Central memory CD4-positive, alpha-beta T cell (primary cell): Measurements from ENCODE around the gene FGFR4.
"Not testable (repeated sequence)": the region's sequence is repeated elsewhere in the genome, so short reads cannot be mapped to it uniquely, and the experiment has no call there.

Experiments
- DNase-seq: peaks from one replicate; pipeline ENCODE4 v3.0.0; 2022
- total RNA-seq, 3 experiments: gene quantifications; one replicate each; lab custom pipeline; 2026; lab: John Stamatoyannopoulos, UW

The FGFR4 gene
- 1.1 to 1.4 (median 1.2) reads per million in 3 experiments for total RNA-seq

DNA sequence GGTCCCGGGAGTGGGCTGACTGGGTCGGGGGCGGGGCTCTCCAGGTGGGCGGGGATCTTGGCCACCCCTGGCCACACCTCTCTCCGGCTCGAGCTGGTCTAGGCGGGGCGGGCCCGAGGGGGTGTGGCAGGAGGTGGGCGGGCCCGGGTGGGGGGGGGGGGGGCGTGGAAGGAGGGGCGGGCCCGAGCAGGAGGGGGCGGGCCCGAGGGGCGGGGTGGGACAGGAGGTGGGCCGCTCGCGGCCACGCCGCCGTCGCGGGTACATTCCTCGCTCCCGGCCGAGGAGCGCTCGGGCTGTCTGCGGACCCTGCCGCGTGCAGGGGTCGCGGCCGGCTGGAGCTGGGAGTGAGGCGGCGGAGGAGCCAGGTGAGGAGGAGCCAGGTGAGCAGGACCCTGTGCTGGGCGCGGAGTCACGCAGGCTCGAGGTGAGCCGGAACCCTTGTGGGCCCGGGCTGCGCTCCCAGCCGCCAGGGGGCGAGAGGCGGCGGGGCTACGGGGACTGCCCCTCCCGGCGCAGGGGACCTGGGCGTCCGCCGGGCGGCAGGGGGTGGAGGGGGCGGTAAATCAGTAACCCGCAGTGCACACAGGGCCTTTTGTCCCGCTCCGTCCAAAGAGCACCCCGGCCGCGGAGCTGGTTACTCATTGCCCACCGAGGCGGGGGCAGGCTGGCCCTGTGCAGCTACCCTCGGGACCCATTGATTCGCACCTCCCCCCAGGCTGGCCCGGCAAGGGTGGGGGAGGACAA lies at the start of gene FGFR4:
Gene FGFR4, plus strand, starts transcription at position 262 of the 744 bp plus-strand sequence. CDS start 2,688 bp downstream, outside the sequence.
- DNase-seq, result peak; percentile 66

DNA sequence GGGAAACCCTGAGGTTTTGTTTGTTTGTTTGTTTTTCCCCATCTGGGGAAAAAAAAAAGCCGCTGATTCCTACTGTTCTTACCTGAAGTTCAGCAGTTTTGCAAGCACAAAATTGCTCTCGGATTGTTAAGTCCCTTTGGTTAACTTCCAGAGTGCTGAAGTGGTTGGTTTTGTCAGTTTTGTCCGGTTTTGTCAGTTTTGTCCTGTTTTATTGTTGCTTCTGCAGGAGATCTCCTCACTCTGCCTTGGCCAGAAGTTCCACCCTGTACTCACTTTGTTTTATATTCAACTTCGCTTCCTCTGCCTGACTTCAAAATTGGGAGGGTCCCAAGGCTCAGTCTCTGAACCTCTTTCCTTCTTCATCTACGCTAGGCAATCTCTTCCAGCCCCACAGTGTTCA lies 49.8 kb upstream of the FGFR4 start:
- no peak for DNase-seq

DNA sequence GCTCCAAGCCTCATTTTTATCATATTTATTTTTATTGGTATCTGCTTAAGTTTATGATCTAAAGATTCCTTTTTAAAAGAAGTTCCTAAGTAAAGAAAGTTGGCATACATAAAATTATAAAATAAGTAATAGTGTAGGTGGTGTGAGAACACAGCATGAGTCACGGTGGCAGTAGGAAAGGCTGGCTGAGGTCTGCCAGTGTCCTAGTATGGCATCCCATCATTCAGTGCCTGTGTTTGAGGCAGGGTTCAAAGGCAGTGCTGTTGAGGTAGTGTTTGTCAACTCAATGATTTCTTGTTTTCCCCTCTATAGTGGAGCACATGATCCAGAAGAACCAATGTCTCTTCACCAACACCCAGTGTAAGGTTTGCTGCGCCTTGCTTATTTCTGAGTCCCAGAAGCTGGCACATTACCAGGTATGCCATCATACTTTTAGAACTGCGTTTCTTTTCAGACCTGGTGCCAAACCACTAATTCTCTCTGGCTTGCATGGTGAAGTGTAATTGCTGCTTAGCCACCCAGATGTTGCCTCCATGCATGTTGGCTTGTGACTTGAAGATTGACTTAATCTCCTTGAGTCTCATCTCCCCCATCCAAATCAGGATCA lies 45.8 kb upstream of the FGFR4 start:
- DNase-seq, result no peak

DNA sequence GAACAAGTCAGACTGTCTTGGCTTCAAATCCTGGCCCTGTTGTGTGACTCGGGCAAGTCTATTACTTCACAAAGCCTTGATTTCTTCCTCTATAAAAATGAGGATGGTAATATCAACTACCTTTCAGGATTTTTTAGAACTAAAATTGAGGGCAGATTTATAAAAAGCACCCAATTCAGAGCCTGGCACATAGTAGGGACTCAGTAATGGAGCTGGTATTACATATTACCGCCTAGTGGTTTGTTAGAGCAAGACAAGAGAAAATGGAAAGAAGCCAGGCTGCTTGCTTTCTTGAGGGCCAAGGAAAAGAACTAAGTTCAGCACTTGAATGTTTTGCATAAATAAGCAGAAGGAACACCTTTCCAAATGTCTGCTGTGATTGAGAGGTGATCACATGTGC lies 44.8 kb upstream of the FGFR4 start:
- no peak for DNase-seq

DNA sequence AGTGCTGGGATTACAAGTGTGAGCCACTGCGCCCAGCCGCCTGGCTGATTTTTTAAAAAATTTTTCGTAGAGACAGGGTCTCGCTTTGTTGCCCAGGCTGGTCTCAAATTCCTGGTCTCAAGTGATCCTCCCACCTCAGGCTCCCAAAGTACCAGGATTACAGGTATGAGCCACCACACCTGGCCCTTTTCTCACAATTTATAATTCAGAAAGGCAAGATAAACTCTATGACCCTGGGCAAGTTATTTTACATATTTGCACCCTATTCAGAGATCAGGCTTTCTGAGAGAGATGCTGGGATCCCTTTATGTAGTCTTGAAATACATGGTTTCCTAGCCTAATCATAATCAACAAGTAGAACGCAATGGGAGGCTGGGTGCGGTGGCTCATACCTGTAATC lies 43.6 kb upstream of the FGFR4 start:
- DNase-seq, result no peak

DNA sequence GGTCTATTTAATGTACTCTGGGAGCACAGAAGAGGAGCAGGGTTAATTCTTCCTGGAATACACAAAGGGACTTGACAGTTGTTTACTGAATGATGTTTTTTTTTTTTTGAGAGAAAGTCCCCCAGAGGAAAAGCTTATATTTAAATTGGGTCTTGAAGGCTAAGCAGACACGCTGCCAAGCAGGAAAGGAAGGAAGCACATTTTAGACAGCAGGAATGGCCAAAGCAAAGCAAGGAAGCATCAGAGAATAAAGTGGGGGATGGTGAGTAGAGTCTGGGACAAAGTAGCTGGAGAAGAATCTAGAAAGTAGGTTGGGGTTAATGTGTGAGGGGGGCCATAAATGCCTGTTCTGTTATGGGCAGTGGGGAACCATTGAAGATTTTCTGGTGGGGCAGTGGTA lies 42.8 kb upstream of the FGFR4 start:
- no peak for DNase-seq

DNA sequence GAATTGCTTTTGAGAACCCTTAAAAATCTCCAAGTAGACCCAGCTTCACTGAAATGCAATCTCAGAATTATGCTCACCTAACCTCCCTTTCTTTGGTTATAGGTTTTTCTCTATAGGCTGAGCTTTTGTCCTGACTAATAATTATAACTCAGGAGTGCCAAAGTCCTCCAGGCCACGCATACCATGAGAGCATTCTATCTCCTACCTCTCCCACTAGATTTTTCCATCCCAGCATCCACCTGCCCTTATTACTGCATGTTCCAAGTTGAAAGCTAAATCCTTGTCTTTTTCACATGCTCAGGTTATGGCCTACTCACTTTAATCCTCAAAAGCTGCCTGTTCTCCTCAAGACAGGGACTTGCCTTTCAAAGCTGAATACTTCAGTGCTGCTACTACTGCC lies 42.1 kb upstream of the FGFR4 start:
- DNase-seq, result no peak

DNA sequence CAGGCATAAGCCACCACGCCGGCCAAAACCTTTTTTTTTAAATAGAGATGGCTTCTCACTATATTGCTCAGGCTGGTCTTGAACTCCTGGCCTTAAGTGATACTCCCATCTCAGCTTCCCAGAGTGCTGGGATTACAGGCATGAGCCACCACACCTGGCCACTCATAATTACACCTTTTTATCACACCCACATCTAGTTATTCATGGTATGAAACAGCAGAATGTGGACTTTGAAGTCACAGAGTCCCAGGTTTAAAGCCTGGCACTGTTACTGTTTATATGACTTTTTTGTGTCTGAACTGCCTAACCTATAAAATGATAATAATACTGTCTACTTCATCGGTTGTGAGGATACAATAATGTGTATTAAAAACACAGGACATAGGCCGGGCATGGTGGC lies 41.1 kb upstream of the FGFR4 start:
- no peak for DNase-seq

DNA sequence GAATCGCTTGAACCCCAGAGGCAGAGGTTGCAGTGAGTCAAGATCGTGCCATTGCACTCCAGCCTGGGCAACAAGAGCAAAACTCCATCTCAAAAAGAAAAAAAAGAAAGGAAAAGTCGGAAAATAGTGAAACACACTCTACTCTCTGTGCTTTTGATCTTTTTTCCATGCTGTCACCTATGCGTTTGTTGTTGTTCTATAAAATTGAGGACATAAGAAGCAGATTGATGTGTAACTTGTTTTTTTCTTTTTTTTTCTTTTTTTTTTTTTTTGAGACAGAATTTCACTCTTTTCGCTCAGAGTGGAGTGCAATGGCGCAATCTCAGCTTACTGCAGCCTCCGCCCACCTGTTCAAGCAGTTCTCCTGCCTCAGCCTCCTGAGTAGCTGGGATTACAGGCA lies 38.2 kb upstream of the FGFR4 start:
- not testable (repeated sequence) for DNase-seq

DNA sequence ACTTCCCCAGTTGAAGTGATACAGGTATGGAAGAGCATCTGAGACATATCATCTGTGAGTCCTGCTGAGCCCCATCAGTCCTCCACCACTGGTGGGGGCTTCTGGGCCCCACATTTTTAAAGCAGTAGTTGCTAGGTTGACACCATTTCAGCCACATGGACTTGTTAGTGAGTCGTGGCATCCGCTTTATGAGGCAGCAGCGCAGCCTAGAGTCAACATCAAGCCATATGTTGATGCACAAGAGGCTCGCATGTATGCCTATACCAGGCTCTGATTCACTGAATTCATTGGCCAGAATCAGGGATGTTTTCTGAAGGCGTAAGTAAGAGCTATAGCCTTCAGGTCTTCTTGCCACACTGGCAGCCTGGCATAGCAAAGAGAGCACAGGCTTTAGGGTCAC lies 37.4 kb upstream of the FGFR4 start:
- no peak for DNase-seq

DNA sequence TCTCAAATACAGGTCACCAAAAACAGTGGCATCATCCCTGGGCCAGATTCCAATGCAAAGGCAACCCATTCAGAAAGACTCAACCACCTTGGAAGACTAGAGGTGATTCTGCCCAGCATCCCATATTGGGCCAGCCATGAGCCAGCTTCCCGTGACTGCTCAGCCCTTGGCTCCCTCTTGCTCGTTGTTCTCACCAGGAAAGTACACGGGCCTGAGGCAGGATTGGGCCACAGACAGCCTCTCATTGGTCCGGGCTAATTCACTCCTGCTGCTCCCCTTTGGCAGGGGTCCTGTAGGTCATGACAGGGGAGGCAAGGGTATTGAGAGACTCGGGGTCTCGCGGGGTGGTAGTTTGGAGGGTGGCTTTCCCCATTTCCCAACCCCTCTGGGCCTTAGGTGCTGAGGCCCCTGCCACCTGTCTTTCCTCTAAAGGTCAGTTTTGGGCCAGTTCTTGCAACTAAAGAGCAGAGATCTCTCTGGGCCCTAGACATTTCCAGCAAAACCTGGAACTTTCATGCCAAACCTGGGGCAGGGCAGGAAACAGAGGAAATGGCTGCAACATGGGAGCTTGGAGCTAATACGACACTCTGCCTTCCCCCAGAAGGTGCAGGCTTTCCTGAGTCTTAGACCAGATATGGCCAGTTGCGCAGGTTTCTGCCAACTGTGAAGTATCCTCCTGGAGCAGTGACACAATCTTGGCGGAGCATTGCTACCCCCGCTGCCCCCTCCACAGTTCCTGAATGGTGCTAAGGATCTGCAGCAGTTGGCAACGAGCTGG lies 22.0 kb upstream of the FGFR4 start:
- DNase-seq, result no peak

DNA sequence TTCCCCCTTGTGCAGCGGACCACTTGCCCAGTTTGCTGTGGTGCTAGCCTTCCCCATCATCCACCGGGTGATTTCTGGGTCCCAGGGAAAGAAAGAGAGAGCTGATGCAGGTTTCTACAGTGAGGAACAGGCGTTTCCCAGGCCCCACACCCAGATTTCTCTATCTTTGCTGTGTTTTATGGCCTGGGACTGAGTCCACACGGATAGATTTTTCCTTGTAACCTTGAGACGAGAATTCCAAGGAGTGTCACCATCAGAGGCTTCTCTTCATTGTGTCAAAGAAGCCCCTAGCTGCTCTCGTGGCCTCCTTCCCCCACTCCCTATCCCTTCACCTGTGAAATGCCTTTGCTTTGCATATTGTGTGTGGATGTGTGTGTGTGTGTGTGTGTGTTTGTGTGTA lies 21.2 kb upstream of the FGFR4 start:
- DNase-seq, result no peak

DNA sequence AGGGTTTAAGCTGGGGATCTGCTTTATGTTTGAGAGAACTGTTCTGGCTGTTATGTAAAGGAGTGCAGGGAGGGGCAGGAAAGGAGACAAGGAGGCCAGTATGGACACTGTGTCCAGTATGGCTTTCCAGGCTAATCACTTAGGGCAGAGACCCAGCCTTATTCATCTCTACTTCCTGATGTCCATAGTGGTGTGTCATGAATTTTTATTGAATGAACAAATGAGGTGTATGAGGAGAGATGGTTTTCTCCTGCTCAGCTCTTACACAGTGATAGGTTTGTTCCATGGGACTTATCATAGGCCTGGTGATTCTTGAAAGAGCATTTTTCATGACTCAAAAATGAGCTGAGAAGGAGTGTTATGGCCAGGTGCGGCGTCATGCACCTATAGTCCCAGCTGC lies 20.5 kb upstream of the FGFR4 start:
- DNase-seq, result no peak

DNA sequence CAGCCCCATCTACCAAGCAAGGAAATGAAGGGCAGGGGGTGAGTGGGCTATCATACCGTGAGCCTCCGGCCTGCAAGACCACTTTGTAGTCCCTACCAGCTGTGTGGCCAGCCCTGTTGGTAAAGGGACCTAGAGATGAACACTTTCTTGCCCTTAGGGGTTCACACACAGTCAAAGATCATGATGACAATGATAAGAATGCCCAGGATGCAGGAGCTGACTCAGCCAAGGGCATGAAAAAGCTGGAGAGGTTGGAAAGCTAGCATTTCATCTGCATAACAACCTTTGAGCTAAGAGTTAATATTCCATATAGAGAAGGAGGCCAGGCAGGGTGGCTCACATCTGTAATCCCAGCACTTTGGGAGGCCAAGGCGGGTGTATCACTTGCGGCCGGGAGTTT lies 19.2 kb upstream of the FGFR4 start:
- DNase-seq, result no peak

DNA sequence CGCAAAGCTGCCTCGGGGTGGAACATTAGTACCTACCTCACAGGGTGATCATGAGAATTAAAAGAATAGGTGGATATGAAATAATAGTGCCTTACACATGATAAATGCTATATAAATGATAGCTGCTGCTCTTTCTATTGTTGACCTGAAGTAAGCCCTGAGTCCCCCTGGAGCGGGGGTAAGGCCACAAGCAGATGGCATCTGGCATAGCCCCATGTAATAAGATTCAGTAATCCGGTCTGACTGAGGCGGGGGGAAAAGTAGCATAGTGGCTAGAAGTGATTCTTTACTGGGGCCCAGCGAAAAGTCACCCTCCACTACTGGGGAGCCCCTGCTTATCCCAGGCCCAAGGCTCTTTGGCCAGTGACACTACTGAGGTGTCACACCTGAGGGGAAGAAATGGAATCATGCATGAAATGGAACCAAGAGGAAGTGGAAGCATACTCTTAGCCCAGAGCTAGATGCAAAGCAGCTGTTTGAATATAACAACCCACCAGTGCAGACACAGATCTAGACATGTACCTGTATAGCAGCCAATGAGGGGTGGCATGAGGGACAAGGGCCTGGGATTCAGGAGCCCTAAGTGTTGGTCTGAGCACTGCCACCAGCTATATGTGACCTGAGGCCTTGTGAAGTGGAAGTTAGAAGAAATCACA lies 16.1 kb upstream of the FGFR4 start:
- no peak for DNase-seq

DNA sequence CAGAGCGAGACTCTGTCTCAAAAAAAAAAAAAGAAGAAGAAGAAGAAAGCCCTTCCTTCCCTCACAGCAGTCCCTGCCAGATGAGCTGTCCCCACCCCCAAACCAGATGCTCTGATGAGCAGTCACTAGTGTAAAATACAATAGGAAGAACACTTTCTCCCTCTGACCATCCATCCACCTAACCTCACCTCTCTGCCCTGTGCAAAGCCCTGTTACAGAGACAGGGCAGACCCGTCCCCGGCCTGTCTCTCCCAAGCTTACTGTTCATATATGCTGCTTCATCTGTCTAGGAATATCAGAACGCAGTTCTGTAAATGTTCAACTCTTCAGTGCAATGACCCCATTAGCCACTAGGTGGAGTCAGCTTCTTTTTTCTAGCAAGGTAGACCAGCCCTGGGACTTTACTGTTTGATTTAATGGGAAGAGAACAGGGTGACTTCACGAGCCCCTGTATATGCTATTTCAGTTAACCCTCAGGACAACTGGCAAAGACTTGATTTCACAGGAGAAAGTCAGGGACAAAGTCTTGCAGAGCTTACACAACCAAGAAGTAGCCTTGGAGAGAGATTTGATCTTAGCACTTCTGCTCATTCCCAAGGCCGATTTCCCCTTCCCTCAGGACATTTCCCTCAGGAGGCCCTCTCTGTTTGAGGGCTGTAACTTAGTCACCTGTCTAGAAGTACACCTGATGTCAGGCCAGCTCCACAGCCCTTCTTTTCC lies 14.9 kb upstream of the FGFR4 start:
- peak; percentile 46 for DNase-seq

DNA sequence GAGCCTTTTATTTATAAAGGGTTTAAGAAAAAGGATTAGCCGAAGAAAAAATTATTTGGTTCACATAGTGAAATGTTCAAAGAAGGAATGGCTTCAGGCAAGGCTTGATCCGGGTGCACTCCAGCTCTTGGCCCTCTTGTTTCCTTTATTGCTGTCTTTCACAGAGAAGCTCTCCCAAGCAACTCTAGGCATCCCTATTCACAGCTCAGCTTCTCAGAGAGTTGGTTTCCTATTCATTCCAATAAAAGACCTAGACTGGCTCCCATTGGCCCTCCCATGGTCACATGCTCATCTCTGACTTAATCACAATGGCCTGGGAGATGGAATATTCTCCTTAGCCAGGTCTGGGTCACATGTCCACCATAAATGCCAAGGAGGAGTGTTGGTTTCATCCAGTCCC lies 9.4 kb upstream of the FGFR4 start:
- no peak for DNase-seq

DNA sequence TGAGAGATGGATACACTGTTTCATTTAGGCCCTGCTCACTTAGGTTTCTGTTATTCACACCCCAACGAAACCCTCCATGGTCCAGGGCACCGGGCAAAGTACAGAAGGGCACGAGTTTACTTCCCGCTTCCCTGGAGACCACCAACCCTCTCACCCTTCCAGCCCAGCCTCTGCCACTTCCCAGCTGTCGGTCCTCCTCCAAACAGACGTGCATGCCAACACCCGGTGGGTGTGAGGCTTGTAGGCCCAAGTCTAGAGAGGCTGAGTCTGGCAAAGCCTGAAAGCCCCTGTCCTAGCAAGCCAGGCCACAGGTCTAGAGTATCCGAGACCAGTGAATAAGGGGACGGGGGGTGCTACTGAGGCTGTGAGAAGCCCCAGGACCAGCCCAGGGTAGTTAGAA lies 7.1 kb upstream of the FGFR4 start:
- DNase-seq, result no peak

DNA sequence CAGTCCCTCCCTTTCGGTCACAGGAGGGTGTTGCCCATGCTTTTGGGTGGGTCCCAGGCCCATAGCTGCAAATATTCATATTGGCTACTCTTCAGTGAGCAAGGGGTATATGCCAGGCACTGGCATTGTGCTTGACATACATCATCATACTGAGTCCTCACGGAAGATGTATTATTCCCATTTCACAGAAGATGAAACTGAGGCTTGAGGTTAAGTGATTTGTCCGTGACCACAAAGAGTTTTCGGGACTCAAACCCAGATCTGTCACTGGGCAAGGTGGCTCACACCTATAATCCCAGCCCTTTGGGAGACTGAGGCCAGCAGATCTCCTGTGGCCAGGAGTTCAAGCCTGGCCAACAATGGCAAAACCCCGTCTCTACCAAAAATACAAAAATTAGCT lies 6.5 kb upstream of the FGFR4 start:
- DNase-seq, result no peak

DNA sequence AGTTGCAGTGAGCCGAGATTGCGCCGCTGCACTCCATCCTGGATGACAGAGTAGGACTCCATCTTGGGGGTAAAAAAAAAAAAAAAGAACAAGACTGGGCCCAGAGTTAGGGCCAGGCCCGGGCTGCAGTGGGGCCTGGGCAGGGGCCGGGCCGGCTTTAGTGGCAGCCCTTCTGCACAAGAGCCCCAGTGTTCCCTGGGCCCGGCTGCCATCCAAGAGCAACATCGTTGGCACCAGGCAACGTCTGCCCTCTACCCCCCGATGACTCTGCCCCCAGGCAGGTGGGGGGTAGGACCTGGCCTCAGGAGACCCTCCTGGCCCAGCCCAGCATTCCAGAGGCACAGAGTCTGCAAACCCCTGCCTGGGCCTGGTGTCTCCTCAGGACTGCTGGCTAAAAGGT lies 4.9 kb upstream of the FGFR4 start:
- DNase-seq, result no peak

DNA sequence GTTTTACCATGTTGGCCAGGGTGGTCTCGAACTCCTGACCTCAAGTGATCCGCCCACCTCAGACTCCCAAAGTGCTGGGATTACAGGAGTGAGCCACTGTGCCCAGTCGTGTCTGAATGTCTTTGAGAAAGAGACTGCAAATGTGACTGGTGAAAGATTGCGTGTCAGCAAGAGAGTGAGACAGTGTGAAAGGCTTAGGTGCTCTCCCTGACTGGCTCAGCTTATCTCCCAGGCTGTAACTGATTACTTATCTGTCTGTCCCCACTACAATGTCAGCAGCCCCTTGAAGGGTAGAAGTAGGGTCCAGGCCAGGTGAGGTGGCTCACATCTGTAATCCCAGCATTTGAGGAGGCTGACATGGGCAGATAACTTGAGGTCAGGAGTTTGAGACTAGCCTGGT lies 3.4 kb upstream of the FGFR4 start:
- no peak for DNase-seq

DNA sequence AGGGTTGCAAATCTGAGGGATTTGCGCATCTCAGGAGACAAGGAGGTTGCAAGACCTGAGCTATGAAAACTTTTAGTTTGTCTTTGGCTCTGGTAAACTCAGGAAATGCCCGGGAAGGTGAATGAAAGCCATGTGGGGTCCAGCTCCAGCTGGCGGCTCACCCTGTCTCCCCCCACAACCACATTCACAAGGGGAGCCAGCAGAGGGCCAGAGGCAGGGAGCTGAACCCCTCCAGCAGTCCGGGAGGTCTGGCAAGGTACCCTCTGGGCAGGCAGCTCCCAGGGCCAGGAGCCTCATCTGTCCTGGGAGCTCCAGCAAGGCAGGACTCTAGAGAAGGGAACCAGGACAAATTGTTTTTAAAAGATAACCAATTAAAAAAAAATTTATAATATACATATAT lies 2.5 kb upstream of the FGFR4 start:
- DNase-seq, result no peak
